Liver (tissue), 9 donors: ENCODE measurements around the gene CLMN. TPM values are rescaled to one million over a fixed set of nuclear protein-coding genes. Genes with fewer than 3 reads are reported as not detected.

Experiments used
- DNase-seq: peaks from one replicate; pipeline ENCODE4 v3.0.0-alpha.2; 2017; ENCODE audit warnings: low spot score
- H3K27ac ChIP-seq, 2 donors: one replicate each; pipeline ENCODE4 v1.7.0; 2013; ENCODE audit warnings: inconsistent platforms in 2 of 2, low read length in 2 of 2, control low read depth in 1 of 2, low read depth in 1 of 2, mild to moderate bottlenecking in 1 of 2
- H3K27me3 ChIP-seq, 4 donors: one replicate each; pipeline versions ENCODE4 v1.6.1 to v1.7.0; 2013; ENCODE audit warnings: low read length in 3 of 4, inconsistent platforms in 1 of 4, mild to moderate bottlenecking in 1 of 4, moderate library complexity in 1 of 4; ENCODE audit not compliant: control insufficient read depth in 4 of 4, insufficient read depth in 4 of 4
- H3K36me3 ChIP-seq, 4 donors: one replicate each; pipeline versions ENCODE4 v1.6.1 to v1.7.0; 2013; ENCODE audit warnings: low read length in 3 of 4, mild to moderate bottlenecking in 3 of 4, low read depth in 1 of 4, moderate library complexity in 1 of 4; ENCODE audit not compliant: control insufficient read depth in 4 of 4, insufficient read depth in 3 of 4
- H3K4me1 ChIP-seq, 4 donors: one replicate each; pipeline versions ENCODE4 v1.6.1 to v1.7.0; 2013; ENCODE audit warnings: low read length in 3 of 4, mild to moderate bottlenecking in 3 of 4, moderate library complexity in 1 of 4; ENCODE audit not compliant: control insufficient read depth in 4 of 4, insufficient read depth in 4 of 4
- H3K4me3 ChIP-seq, 3 donors: one replicate each; pipeline versions ENCODE4 v1.6.1 to v1.7.0; 2013; ENCODE audit warnings: low read length in 3 of 3, control low read depth in 1 of 3, low read depth in 1 of 3, mild to moderate bottlenecking in 1 of 3
- H3K9ac ChIP-seq, 2 donors: one replicate each; pipeline ENCODE4 v1.7.0; 2013; ENCODE audit warnings: low read length in 2 of 2, mild to moderate bottlenecking in 2 of 2, moderate library complexity in 2 of 2, control low read depth in 1 of 2, low read depth in 1 of 2
- H3K9me3 ChIP-seq, 4 donors: one replicate each; pipeline versions ENCODE4 v1.6.1 to v1.7.0; 2013; ENCODE audit warnings: low read length in 3 of 4; ENCODE audit not compliant: control insufficient read depth in 4 of 4
- ATF3 ChIP-seq: IDR thresholded peaks from 2 replicates; pipeline ENCODE4 v1.6.1; 2016; ENCODE audit warnings: antibody characterized with exemption
- CTCF ChIP-seq: fragments of 150-350 bp; IDR thresholded peaks from 2 replicates; pipeline ENCODE4 v1.5.1; 2017; ENCODE audit warnings: improper control_type of control experiment, low read depth, low read length; ENCODE audit not compliant: missing input control
- EGR1 ChIP-seq, 2 donors: IDR thresholded peaks; 2 replicates each; pipeline ENCODE4 v1.6.1; 2016 to 2018; ENCODE audit warnings: antibody characterized with exemption in 2 of 2, low read depth in 2 of 2
- FOXA1 ChIP-seq: IDR thresholded peaks from 2 replicates; pipeline ENCODE4 v1.6.1; 2016; ENCODE audit warnings: antibody characterized with exemption
- FOXA2 ChIP-seq: IDR thresholded peaks from 2 replicates; pipeline ENCODE4 v1.6.1; 2016; ENCODE audit warnings: antibody characterized with exemption
- GABPA ChIP-seq, 2 donors: IDR thresholded peaks in 1 of 2; conservative IDR thresholded peaks in 1 of 2; 2 replicates each; pipeline ENCODE4 v1.6.1; 2016; ENCODE audit warnings: antibody characterized with exemption in 2 of 2, mild to moderate bottlenecking in 1 of 2, moderate library complexity in 1 of 2
- HNF4A ChIP-seq, 2 donors: conservative IDR thresholded peaks; 2 replicates each; pipeline ENCODE4 v1.6.1; 2016; ENCODE audit warnings: antibody characterized with exemption in 2 of 2, mild to moderate bottlenecking in 2 of 2
- HNF4G ChIP-seq: IDR thresholded peaks from 2 replicates; pipeline ENCODE4 v1.6.1; 2016; ENCODE audit warnings: antibody characterized with exemption
- JUND ChIP-seq, 2 donors: IDR thresholded peaks; 2 replicates each; pipeline ENCODE4 v1.6.1; 2016; ENCODE audit warnings: antibody characterized with exemption in 2 of 2
- MAX ChIP-seq: IDR thresholded peaks from 2 replicates; pipeline ENCODE4 v1.6.1; 2016; ENCODE audit warnings: antibody characterized with exemption
- NR2F2 ChIP-seq: IDR thresholded peaks from 2 replicates; pipeline ENCODE4 v1.6.1; 2016; ENCODE audit warnings: antibody characterized with exemption
- RAD21 ChIP-seq, 2 donors: IDR thresholded peaks; 2 replicates each; pipeline ENCODE4 v1.6.1; 2016; ENCODE audit warnings: antibody characterized with exemption in 2 of 2, mild to moderate bottlenecking in 2 of 2
- REST ChIP-seq: IDR thresholded peaks from 2 replicates; pipeline ENCODE4 v1.6.1; 2016; ENCODE audit warnings: antibody characterized with exemption, mild to moderate bottlenecking
- RXRA ChIP-seq, 2 donors: IDR thresholded peaks; 2 replicates each; pipeline ENCODE4 v1.6.1; 2017 to 2018; ENCODE audit warnings: antibody characterized with exemption in 2 of 2, mild to moderate bottlenecking in 1 of 2
- SP1 ChIP-seq: IDR thresholded peaks from 2 replicates; pipeline ENCODE4 v1.6.1; 2018; ENCODE audit warnings: antibody characterized with exemption, mild to moderate bottlenecking
- TAF1 ChIP-seq: conservative IDR thresholded peaks from 2 replicates; pipeline ENCODE4 v1.6.1; 2016; ENCODE audit warnings: antibody characterized with exemption, mild to moderate bottlenecking
- YY1 ChIP-seq: IDR thresholded peaks from 2 replicates; pipeline ENCODE4 v1.6.1; 2016; ENCODE audit warnings: antibody characterized with exemption, mild to moderate bottlenecking
- ZBTB33 ChIP-seq: IDR thresholded peaks from 2 replicates; pipeline ENCODE4 v1.6.1; 2016; ENCODE audit warnings: antibody characterized with exemption
- WGBS: extraction: QIAGEN DNeasy Blood & Tissue Kit; methylation state at CpG from one replicate; pipeline ENCODE4 v1.1.7; 2013; 5-methylcytosine and 5-hydroxymethylcytosine counted together
- polyA plus RNA-seq, 2 donors: library from polyadenylated mRNA; stranded (reverse) in 1 of 2; unstranded in 1 of 2; fragments of 200-250 nt in 1 of 2; fragments of >200 nt in 1 of 2; fragmentation: Nextera tagmentation in 1 of 2; extraction: Ambion mirVana in 1 of 2; gene quantifications; one replicate each; pipeline versions ENCODE4 v1.2.1 to v1.2.3, GENCODE V29; 2013 to 2015
- total RNA-seq, 2 donors: library from RNA; depleted of rRNA; stranded (reverse); fragments of >200 nt; gene quantifications; one replicate each; pipeline ENCODE4 v1.2.3, GENCODE V29; 2014
- donor health status: healthy.
- donor health status: healthy.
- donor health status: healthy.
- donor health status: healthy.
- donor health status: healthy.

Gene CLMN
- total and polyA plus RNA-seq, 4 donors: 6.0 to 41.1 (median 24.1) TPM

GRCh38 chr14:95346820-95347219 lies 27.1 kb upstream of the CLMN start:
- TF ChIP-seq RAD21 (IDR thresholded peaks at IDR 0.05): no peak
- DNase-seq: no peak

GRCh38 chr14:95346266-95346665 lies 26.6 kb upstream of the CLMN start:
- no peak for TF ChIP-seq NR2F2
- no peak for TF ChIP-seq CTCF
- TF ChIP-seq ATF3: no peak
- no peak for TF ChIP-seq HNF4A (conservative IDR thresholded peaks at IDR 0.05)
- TF ChIP-seq HNF4G: no peak
- TF ChIP-seq RXRA (IDR thresholded peaks at IDR 0.05): no peak
- TF ChIP-seq EGR1 (IDR thresholded peaks at IDR 0.05; ENCODE audit: low read depth in 2 of 2): no peak
- TF ChIP-seq RAD21 (IDR thresholded peaks at IDR 0.05): no peak
- TF ChIP-seq SP1: no peak
- TF ChIP-seq TAF1: no peak
- TF ChIP-seq JUND (IDR thresholded peaks at IDR 0.05): no peak
- TF ChIP-seq ZBTB33: no peak
- no peak for TF ChIP-seq FOXA1
- no peak for TF ChIP-seq FOXA2
- H3K9ac ChIP-seq: no peak overlapping the region
- H3K27me3 ChIP-seq: no peaks in the 10 kb centered on the region
- 93% methylated on average over 8 of the region's 8 CpGs for WGBS
- H3K9me3 ChIP-seq: no peaks in the 10 kb centered on the region
- DNase-seq: no peak
- H3K27ac ChIP-seq: no peak overlapping the region
- no peaks in the 10 kb centered on the region for H3K36me3 ChIP-seq
- no peak overlapping the region for H3K4me3 ChIP-seq
- peaks cover 0 to 8% (median 0%) of the 10 kb centered on the region in 4 donors for H3K4me1 ChIP-seq

More at GRCh38 chr14:95346820-95347219, 27.1 kb upstream of the CLMN start:
- Histone ChIP-seq H3K27me3 (no peaks in the 10 kb centered on the region), H3K4me1 (peaks cover 0 to 5% (median 0%) of the 10 kb centered on the region in 4 donors), H3K9me3 (no peaks in the 10 kb centered on the region), H3K4me3 (no peak overlapping the region), H3K27ac (no peak overlapping the region), H3K36me3 (no peaks in the 10 kb centered on the region), H3K9ac (no peak overlapping the region)
- 96% methylated on average over 1 of the region's 1 CpG for WGBS

GRCh38 chr14:95345032-95345431 lies 25.3 kb upstream of the CLMN start:
- no peak overlapping the region for H3K9ac ChIP-seq
- H3K36me3 ChIP-seq: no peaks in the 10 kb centered on the region
- H3K27ac ChIP-seq: no peak overlapping the region
- 76% methylated on average over 5 of the region's 5 CpGs for WGBS
- no peak overlapping the region for H3K4me3 ChIP-seq
- no peaks in the 10 kb centered on the region for H3K9me3 ChIP-seq
- no peak for DNase-seq
- peaks cover 0 to 15% (median 3%) of the 10 kb centered on the region in 4 donors for H3K4me1 ChIP-seq
- no peaks in the 10 kb centered on the region for H3K27me3 ChIP-seq
- TF ChIP-seq RAD21 (IDR thresholded peaks at IDR 0.05) (no peak), MAX (no peak), TAF1 (no peak), CTCF (no peak), RXRA (IDR thresholded peaks at IDR 0.05) (no peak), SP1 (no peak), NR2F2 (no peak), GABPA (IDR thresholded peaks at IDR 0.05 in 1 of 2, conservative IDR thresholded peaks at IDR 0.05 in 1 of 2) (no peak), ATF3 (no peak), FOXA1 (no peak), HNF4G (no peak), YY1 (no peak), REST (no peak)
